ENCODE data around the gene ALK.

- no peak for TF ChIP-seq EZH2phosphoT487 (IDR thresholded peaks at IDR 0.05; ENCODE audit: low read length)
- no peak for TF ChIP-seq CTCF (IDR thresholded peaks at IDR 0.05; ENCODE audit: low read length)
Measured at GRCh38 chr2:29394311-29394980, 526.9 kb downstream of the ALK start.
